HL-60 (cell line): ENCODE results near the gene PDS5B.

Experiments used
- CTCF ChIP-seq: IDR thresholded peaks from one replicate; pipeline ENCODE4 v1.5.1; 2011; ENCODE audit warnings: low read length, control low read depth, inconsistent platforms; ENCODE audit not compliant: insufficient read depth
- POLR2AphosphoS5 ChIP-seq: IDR thresholded peaks from 2 replicates; pipeline ENCODE4 v1.6.1; 2012; ENCODE audit warnings: low read depth
- REST ChIP-seq: IDR thresholded peaks from 2 replicates; pipeline ENCODE4 v1.6.1; 2012; ENCODE audit warnings: low read depth; ENCODE audit not compliant: insufficient replicate concordance

- TF ChIP-seq CTCF (no peak), POLR2AphosphoS5 (no peak), REST (no peak)
Observed at GRCh38 chr13:32545083-32545482, 41.2 kb upstream of the PDS5B start.
